B cell (primary cell): ENCODE measurements around the gene EEF1B2. TPM values are rescaled to one million over a fixed set of nuclear protein-coding genes. Genes with fewer than 3 reads are reported as not detected.

ENCODE experiments used
- ATAC-seq: fragments of 200-7000 bp; cut with Tn5 transposase; one replicate; pipeline ENCODE4 v1.10.0; 2021; ENCODE audit warnings: low read depth, mild to moderate bottlenecking, moderate number of reproducible peaks, moderate library complexity
- CTCF ChIA-PET: fragments of 350-600 bp; sonication (Branson Sonifier 250); formaldehyde crosslinking; loops from one replicate; lab custom pipeline; 2021; ENCODE audit warnings: antibody characterized with exemption, inconsistent platforms; lab: Charles Lee
- POLR2A ChIA-PET: fragments of 350-600 bp; sonication (Branson Sonifier 250); formaldehyde crosslinking; loops from one replicate; lab custom pipeline; 2021; ENCODE audit warnings: antibody characterized with exemption; lab: Charles Lee
- DNase-seq: peaks from one replicate; pipeline ENCODE4 v3.0.0; 2013
- H2AFZ ChIP-seq: 2 replicates; pipeline ENCODE4 v1.6.1; 2012; ENCODE audit warnings: mild to moderate bottlenecking, low read depth, low read length; ENCODE audit not compliant: insufficient read depth, poor library complexity, severe bottlenecking
- H3K27ac ChIP-seq, 2 donors: 1 replicate in 1 of 2; 2 replicates in 1 of 2; pipeline ENCODE4 v1.5.1; 2012 to 2013; ENCODE audit warnings: low read length in 2 of 2, mild to moderate bottlenecking in 2 of 2, moderate library complexity in 1 of 2
- H3K27me3 ChIP-seq, 4 experiments: fragments of 200-600 bp in 1 of 4; sonication (generic) in 1 of 4; replicated peaks in 1 of 4; 1 replicate in 2 of 4; 2 replicates in 2 of 4; pipeline versions ENCODE4 v1.6.1 to v1.7.0; 2013 to 2016; ENCODE audit warnings: low read length in 3 of 4, mild to moderate bottlenecking in 2 of 4, mixed read lengths in 1 of 4, moderate library complexity in 1 of 4; ENCODE audit not compliant: insufficient read depth in 4 of 4, control insufficient read depth in 3 of 4; ENCODE audit errors: control extremely low read depth in 1 of 4
- H3K36me3 ChIP-seq, 2 experiments: replicated peaks in 1 of 2; 1 replicate in 1 of 2; 2 replicates in 1 of 2; pipeline versions ENCODE4 v1.6.1 to v1.7.1; 2013; ENCODE audit warnings: low read length in 1 of 2; ENCODE audit not compliant: insufficient read depth in 2 of 2, control insufficient read depth in 1 of 2; ENCODE audit errors: control extremely low read depth in 1 of 2, extremely low read depth in 1 of 2
- H3K4me1 ChIP-seq, 2 donors: fragments of 200-600 bp in 1 of 2; sonication (generic) in 1 of 2; 1 replicate in 1 of 2; 2 replicates in 1 of 2; pipeline versions ENCODE4 v1.5.1 to v1.6.1; 2013 to 2017; ENCODE audit warnings: low read length in 2 of 2; ENCODE audit not compliant: control insufficient read depth in 2 of 2, insufficient read depth in 2 of 2
- H3K4me2 ChIP-seq: replicated peaks from 2 replicates; pipeline ENCODE3; 2012; ENCODE audit warnings: mild to moderate bottlenecking, low read depth, low read length; ENCODE audit not compliant: poor library complexity, severe bottlenecking
- H3K4me3 ChIP-seq, 5 experiments: fragments of 200-600 bp in 1 of 5; sonication (generic) in 1 of 5; 1 replicate in 3 of 5; 2 replicates in 2 of 5; pipeline versions ENCODE4 v1.5.1 to v1.7.0; 2011 to 2016; ENCODE audit warnings: low read length in 4 of 5, mild to moderate bottlenecking in 4 of 5, low read depth in 2 of 5, control low read depth in 1 of 5, moderate library complexity in 1 of 5; ENCODE audit not compliant: insufficient read depth in 1 of 5; ENCODE audit errors: control extremely low read depth in 1 of 5, extremely low read depth in 1 of 5
- H3K79me2 ChIP-seq: fragments of 200-600 bp; sonication (generic); one replicate; pipeline ENCODE4 v1.6.0; 2016; ENCODE audit warnings: low read length; ENCODE audit not compliant: control insufficient read depth, insufficient read depth
- H3K9ac ChIP-seq: fragments of 200-600 bp; sonication (generic); 2 replicates; pipeline ENCODE4 v1.6.1; 2017; ENCODE audit warnings: mild to moderate bottlenecking, low read length, moderate library complexity
- H3K9me3 ChIP-seq, 3 donors: one replicate each; pipeline versions ENCODE4 v1.6.1 to v1.7.1; 2013; ENCODE audit warnings: low read length in 2 of 3; ENCODE audit not compliant: control insufficient read depth in 2 of 3, insufficient read depth in 1 of 3; ENCODE audit errors: control extremely low read depth in 1 of 3
- H4K20me1 ChIP-seq: 2 replicates; pipeline ENCODE4 v1.6.0; 2012; ENCODE audit warnings: mild to moderate bottlenecking, low read length; ENCODE audit not compliant: insufficient read depth, control insufficient read depth, poor library complexity, severe bottlenecking
- H3K27ac Mint-ChIP-seq: one replicate; pipeline ENCODE4 v1.8.0; 2021; ENCODE audit warnings: mixed read lengths
- H3K27me3 Mint-ChIP-seq: one replicate; pipeline ENCODE4 v1.8.0; 2021; ENCODE audit warnings: mixed read lengths
- H3K4me1 Mint-ChIP-seq: one replicate; pipeline ENCODE4 v1.8.0; 2021; ENCODE audit warnings: mixed read lengths
- H3K4me3 Mint-ChIP-seq: one replicate; pipeline ENCODE4 v1.8.0; 2021; ENCODE audit warnings: mixed read lengths
- H3K9me3 Mint-ChIP-seq: one replicate; pipeline ENCODE4 v1.8.0; 2022; ENCODE audit warnings: mixed read lengths; ENCODE audit not compliant: insufficient read depth
- EZH2 ChIP-seq: IDR thresholded peaks from 2 replicates; pipeline ENCODE4 v1.6.1; 2012; ENCODE audit warnings: borderline replicate concordance, low read depth, mild to moderate bottlenecking, moderate library complexity, low read length; ENCODE audit not compliant: insufficient read depth, poor library complexity, severe bottlenecking
- WGBS: methylation state at CpG from one replicate; pipeline ENCODE4 v1.1.5; 2013; ENCODE audit warnings: missing lambda C conversion rate; ENCODE audit not compliant: insufficient coverage; 5-methylcytosine and 5-hydroxymethylcytosine counted together
- intact Hi-C: fragments of 100-400 bp; cut with micrococcal nuclease; formaldehyde crosslinking; loops from one replicate; pipeline ENCODE4 v1.10.0; 2022
- polyA plus RNA-seq: library from polyadenylated mRNA; depleted of rRNA; stranded (reverse); fragments of >200 nt; gene quantifications from 2 replicates; pipeline ENCODE4 v1.2.3, GENCODE V29; 2012
- total RNA-seq, 2 donors: library from RNA; stranded (reverse); fragments of 120-200 nt in 1 of 2; gene quantifications; 1 replicate in 1 of 2; 2 replicates in 1 of 2; pipeline versions ENCODE4 v1.2.3 to v1.2.4, GENCODE V29; 2013 to 2022
- TF ChIP-seq, protein P1 (sequence below): fragments of 200-600 bp; IDR thresholded peaks from one replicate; pipeline ENCODE4 v1.8.0; 2022; ENCODE audit warnings: antibody characterized with exemption, mild to moderate bottlenecking

EEF1B2 gene
- total and polyA plus RNA-seq, 2 donors (not counting 1 experiment from before 2014, with no cell fraction given) = 815 to 862 TPM

DNA sequence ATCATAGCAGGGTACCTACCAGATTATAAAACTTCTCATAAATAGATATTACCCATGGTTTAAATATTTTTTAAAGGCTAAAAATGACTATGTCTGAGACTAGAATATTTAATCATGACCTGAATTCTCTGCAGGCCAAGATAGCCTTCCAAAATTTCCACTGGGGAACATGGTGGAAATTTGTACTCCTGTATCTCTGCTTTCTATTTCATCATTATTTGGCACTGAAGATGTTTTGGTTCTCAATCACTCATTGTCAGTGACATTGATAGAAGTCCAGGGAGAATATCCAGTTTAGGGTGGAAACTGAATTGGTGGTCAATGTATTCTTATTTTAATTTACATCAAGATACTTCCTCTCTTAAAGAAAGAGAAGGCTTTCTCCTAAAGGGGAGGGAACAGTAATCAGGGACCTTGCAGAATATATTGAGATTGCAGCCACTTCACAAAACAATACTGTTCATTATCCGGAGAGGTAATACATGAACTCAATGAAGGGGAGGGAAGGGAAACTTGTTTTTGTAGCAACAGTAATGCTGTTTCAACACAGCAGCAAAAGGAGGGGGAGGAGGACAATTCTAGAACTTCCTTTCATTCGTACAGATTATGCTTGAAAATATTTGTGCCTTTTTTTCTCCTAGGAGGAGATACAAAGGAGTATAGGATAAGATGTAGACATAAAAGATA lies 34.1 kb downstream of the EEF1B2 start:
- 100% methylated on average over 1 of the region's 2 CpGs for WGBS
- Histone ChIP-seq H3K4me1 (no peaks in the 10 kb centered on the region), H3K9ac (no peak overlapping the region), H3K9me3 (no peaks in the 10 kb centered on the region), H3K27me3 (peaks cover 0 to 7% (median 0%) of the 10 kb centered on the region in 4 experiments), H3K4me3 (no peak overlapping the region), H4K20me1 (no peaks in the 10 kb centered on the region), H3K79me2 (no peaks in the 10 kb centered on the region), H3K4me2 (no peak overlapping the region), H3K27ac (no peak overlapping the region), H2AFZ (no peak overlapping the region), H3K36me3 (no peaks in the 10 kb centered on the region)
- TF ChIP-seq EZH2 = no peak
- TF ChIP-seq, protein P1, sequence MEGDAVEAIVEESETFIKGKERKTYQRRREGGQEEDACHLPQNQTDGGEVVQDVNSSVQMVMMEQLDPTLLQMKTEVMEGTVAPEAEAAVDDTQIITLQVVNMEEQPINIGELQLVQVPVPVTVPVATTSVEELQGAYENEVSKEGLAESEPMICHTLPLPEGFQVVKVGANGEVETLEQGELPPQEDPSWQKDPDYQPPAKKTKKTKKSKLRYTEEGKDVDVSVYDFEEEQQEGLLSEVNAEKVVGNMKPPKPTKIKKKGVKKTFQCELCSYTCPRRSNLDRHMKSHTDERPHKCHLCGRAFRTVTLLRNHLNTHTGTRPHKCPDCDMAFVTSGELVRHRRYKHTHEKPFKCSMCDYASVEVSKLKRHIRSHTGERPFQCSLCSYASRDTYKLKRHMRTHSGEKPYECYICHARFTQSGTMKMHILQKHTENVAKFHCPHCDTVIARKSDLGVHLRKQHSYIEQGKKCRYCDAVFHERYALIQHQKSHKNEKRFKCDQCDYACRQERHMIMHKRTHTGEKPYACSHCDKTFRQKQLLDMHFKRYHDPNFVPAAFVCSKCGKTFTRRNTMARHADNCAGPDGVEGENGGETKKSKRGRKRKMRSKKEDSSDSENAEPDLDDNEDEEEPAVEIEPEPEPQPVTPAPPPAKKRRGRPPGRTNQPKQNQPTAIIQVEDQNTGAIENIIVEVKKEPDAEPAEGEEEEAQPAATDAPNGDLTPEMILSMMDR = no peak
- Mint-ChIP-seq H3K27me3 (peaks cover 36% of the 10 kb centered on the region), H3K4me3 (no peak overlapping the region), H3K9me3 (no peaks in the 10 kb centered on the region), H3K4me1 (no peaks in the 10 kb centered on the region), H3K27ac (no peak overlapping the region)
- ChIA-PET POLR2A (no interaction called here), CTCF (no interaction called here)
- no peak for ATAC-seq
- DNase-seq = no peak
- intact Hi-C loops = no loop called here

GRCh38 chr2:206198677-206199076 lies 39.0 kb downstream of the EEF1B2 start:
- Histone ChIP-seq H3K4me3 (no peak overlapping the region), H2AFZ (no peak overlapping the region), H3K9me3 (no peaks in the 10 kb centered on the region), H4K20me1 (no peaks in the 10 kb centered on the region), H3K4me2 (no peak overlapping the region), H3K27ac (no peak overlapping the region), H3K4me1 (no peaks in the 10 kb centered on the region), H3K79me2 (no peaks in the 10 kb centered on the region), H3K27me3 (peaks cover 0 to 7% (median 0%) of the 10 kb centered on the region in 4 experiments), H3K9ac (no peak overlapping the region), H3K36me3 (no peaks in the 10 kb centered on the region)
- Mint-ChIP-seq H3K4me3 (no peak overlapping the region), H3K9me3 (no peaks in the 10 kb centered on the region), H3K4me1 (no peaks in the 10 kb centered on the region), H3K27ac (no peak overlapping the region), H3K27me3 (peaks cover 35% of the 10 kb centered on the region)
- POLR2A ChIA-PET = no interaction called here
- CTCF ChIA-PET = no interaction called here
- intact Hi-C loops = no loop called here
- no CpG with 5 or more reads among the region's 1 CpG for WGBS
- TF ChIP-seq EZH2 = no peak
- TF ChIP-seq, protein P1 = no peak
- DNase-seq (no peak), ATAC-seq (no peak)
